Body of pancreas (tissue), 4 donors: ENCODE data around the gene LMBR1.

Source experiments
- POLR2A ChIP-seq, 3 donors: fragments of 450-650 bp; IDR thresholded peaks; one replicate each; pipeline ENCODE4 v1.6.1; 2016; ENCODE audit warnings: antibody characterized with exemption in 3 of 3, mild to moderate bottlenecking in 2 of 3
- TF ChIP-seq, protein P1 (sequence below), 7 experiments: fragments of 450-650 bp in 4 of 7; fragments of 200-600 bp in 3 of 7; sonication (generic) in 3 of 7; IDR thresholded peaks; one replicate each; pipeline ENCODE4 v1.5.1; 2016 to 2019; ENCODE audit warnings: antibody characterized with exemption in 7 of 7

DNA sequence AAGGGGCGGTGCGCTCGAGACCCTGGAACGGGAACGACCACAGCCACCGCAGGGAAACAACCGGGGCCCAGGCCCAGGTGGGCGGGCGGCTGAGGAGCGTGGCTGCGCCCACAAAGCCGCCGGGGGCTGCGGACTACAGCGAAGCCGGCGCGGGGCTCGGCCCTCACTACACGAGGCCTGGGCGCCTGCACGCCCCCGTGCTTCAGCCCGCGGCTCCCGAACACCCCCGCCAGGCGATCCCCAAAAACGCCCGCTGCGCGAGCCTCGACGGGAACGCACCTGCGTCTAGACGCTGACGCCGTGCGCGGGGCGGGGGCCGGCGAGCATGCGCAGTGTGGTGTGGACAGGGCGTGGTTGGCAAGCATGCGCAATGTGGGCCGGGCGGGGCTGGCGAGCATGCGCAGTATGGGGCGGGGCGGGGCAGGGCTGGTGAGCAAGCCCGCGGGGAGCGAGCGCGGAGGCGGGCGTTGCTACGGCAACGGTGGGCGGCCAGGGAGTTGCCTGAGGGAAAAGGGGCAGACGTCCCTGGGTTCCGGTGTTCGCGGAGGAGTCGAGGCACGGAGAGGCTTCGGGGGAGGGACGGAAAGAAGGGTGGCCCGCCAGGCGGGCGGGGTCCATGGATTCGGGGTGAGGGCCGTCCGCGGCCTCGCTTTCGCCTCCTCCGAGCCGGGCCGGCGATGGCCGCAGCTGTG is 252.6 kb downstream of the LMBR1 start, which contains the start of gene RNF32:
- TF ChIP-seq, protein P1, sequence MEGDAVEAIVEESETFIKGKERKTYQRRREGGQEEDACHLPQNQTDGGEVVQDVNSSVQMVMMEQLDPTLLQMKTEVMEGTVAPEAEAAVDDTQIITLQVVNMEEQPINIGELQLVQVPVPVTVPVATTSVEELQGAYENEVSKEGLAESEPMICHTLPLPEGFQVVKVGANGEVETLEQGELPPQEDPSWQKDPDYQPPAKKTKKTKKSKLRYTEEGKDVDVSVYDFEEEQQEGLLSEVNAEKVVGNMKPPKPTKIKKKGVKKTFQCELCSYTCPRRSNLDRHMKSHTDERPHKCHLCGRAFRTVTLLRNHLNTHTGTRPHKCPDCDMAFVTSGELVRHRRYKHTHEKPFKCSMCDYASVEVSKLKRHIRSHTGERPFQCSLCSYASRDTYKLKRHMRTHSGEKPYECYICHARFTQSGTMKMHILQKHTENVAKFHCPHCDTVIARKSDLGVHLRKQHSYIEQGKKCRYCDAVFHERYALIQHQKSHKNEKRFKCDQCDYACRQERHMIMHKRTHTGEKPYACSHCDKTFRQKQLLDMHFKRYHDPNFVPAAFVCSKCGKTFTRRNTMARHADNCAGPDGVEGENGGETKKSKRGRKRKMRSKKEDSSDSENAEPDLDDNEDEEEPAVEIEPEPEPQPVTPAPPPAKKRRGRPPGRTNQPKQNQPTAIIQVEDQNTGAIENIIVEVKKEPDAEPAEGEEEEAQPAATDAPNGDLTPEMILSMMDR (IDR thresholded peaks at IDR 0.05): no peak
- TF ChIP-seq POLR2A (IDR thresholded peaks at IDR 0.05): peak; percentile 36 to 77 (median 67)
